Esophagus muscularis mucosa (tissue), 3 donors: ENCODE measurements around the gene ELAVL1.

Experiments used
- POLR2A ChIP-seq: fragments of 450-650 bp; IDR thresholded peaks from one replicate; pipeline ENCODE4 v1.6.1; 2017; ENCODE audit warnings: antibody characterized with exemption, moderate library complexity, mild to moderate bottlenecking, low read depth
- TF ChIP-seq, protein P1 (sequence below), 3 experiments: fragments of 200-600 bp in 2 of 3; fragments of 450-650 bp in 1 of 3; sonication (generic) in 2 of 3; IDR thresholded peaks; one replicate each; pipeline ENCODE4 v1.5.1; 2017 to 2019; ENCODE audit warnings: antibody characterized with exemption in 3 of 3, mild to moderate bottlenecking in 2 of 3, moderate library complexity in 1 of 3

- TF ChIP-seq, protein P1, sequence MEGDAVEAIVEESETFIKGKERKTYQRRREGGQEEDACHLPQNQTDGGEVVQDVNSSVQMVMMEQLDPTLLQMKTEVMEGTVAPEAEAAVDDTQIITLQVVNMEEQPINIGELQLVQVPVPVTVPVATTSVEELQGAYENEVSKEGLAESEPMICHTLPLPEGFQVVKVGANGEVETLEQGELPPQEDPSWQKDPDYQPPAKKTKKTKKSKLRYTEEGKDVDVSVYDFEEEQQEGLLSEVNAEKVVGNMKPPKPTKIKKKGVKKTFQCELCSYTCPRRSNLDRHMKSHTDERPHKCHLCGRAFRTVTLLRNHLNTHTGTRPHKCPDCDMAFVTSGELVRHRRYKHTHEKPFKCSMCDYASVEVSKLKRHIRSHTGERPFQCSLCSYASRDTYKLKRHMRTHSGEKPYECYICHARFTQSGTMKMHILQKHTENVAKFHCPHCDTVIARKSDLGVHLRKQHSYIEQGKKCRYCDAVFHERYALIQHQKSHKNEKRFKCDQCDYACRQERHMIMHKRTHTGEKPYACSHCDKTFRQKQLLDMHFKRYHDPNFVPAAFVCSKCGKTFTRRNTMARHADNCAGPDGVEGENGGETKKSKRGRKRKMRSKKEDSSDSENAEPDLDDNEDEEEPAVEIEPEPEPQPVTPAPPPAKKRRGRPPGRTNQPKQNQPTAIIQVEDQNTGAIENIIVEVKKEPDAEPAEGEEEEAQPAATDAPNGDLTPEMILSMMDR (IDR thresholded peaks at IDR 0.05): peak in 1 of 3 experiments; percentile 30
- TF ChIP-seq POLR2A: no peak
Observed at GRCh38 chr19:7933411-7933810, 72.0 kb downstream of the ELAVL1 start.
